Measurements from ENCODE around the gene ATP2B1. TPM values are rescaled to one million over a fixed set of nuclear protein-coding genes. Genes with fewer than 3 reads are reported as not detected.
"Not testable (repeated sequence)": the region's sequence is repeated elsewhere in the genome, so short reads cannot be mapped to it uniquely, and the experiment has no call there.

ATP2B1 gene
- polyA plus RNA-seq, 2 of the 4 experiments (the other 2 are of a cell fraction) = 52.7 to 132 TPM

DNA sequence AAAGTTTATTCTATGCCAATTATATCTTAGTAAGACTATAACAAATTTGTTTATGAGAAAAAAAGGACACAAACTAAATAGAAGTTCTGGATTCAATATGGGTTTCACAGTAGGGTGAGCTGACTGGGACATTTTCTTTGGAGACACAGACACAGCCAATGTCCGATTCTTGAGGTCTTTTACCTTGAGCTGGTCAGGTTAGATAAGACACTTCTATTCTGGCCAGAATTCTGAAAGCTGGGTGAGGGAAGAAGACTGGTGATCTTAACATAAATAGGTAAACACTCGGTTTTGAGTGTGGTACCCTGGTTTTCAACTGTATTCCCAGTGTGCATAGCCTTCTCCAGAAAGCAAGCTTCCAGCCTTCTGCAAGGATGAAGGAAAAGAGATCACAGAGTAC, 10.0 kb downstream of the ATP2B1 start:
- no peak for DNase-seq (ENCODE audit: low read depth in 1 of 2, low spot score in 1 of 2)
- Histone ChIP-seq H3K4me2 (no peak overlapping the region), H3K27ac (no peak overlapping the region), H3K4me1 (peaks cover 86% of the 10 kb centered on the region), H3K9me3 (no peaks in the 10 kb centered on the region), H3K4me3 (no peak overlapping the region)
- no peak for ATAC-seq
- CTCF ChIA-PET = interaction anchor here (1.2 kb wide), 2 partner anchors 9 to 155 kb away, joined by 3 to 4 read pairs; no protein-coding TSS in a partner anchor
- no peak for FAIRE-seq
- no peak for TF ChIP-seq HES2 (IDR thresholded peaks at IDR 0.05)
- no peak for TF ChIP-seq ZC3H11A (IDR thresholded peaks at IDR 0.05)
- no peak for TF ChIP-seq HOXB13 (CRISPR knock-in tag; IDR thresholded peaks at IDR 0.05; ENCODE audit: low read depth)
- TF ChIP-seq REST (IDR thresholded peaks at IDR 0.05) = no peak
- TF ChIP-seq GATA3 (IDR thresholded peaks at IDR 0.05; ENCODE audit: borderline replicate concordance) = no peak
- TF ChIP-seq HMGXB4 (CRISPR knock-in tag; IDR thresholded peaks at IDR 0.05; ENCODE audit: borderline replicate concordance) = no peak
- TF ChIP-seq, protein P1, sequence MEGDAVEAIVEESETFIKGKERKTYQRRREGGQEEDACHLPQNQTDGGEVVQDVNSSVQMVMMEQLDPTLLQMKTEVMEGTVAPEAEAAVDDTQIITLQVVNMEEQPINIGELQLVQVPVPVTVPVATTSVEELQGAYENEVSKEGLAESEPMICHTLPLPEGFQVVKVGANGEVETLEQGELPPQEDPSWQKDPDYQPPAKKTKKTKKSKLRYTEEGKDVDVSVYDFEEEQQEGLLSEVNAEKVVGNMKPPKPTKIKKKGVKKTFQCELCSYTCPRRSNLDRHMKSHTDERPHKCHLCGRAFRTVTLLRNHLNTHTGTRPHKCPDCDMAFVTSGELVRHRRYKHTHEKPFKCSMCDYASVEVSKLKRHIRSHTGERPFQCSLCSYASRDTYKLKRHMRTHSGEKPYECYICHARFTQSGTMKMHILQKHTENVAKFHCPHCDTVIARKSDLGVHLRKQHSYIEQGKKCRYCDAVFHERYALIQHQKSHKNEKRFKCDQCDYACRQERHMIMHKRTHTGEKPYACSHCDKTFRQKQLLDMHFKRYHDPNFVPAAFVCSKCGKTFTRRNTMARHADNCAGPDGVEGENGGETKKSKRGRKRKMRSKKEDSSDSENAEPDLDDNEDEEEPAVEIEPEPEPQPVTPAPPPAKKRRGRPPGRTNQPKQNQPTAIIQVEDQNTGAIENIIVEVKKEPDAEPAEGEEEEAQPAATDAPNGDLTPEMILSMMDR (IDR thresholded peaks at IDR 0.05) = no peak
- TF ChIP-seq POLR2A (IDR thresholded peaks at IDR 0.05; ENCODE audit: low read length) = no peak
- TF ChIP-seq EHMT2 (IDR thresholded peaks at IDR 0.05; ENCODE audit: low read depth) = no peak
- TF ChIP-seq CEBPB (IDR thresholded peaks at IDR 0.05) = no peak
- TF ChIP-seq RNF2 (IDR thresholded peaks at IDR 0.05; ENCODE audit: borderline replicate concordance, low read depth) = no peak
- TF ChIP-seq ESRRA (IDR thresholded peaks at IDR 0.05; ENCODE audit: borderline replicate concordance, low read length) = no peak
- TF ChIP-seq NR3C1 (IDR thresholded peaks at IDR 0.05) = no peak
- TF ChIP-seq SMC3 (IDR thresholded peaks at IDR 0.05) = no peak
- 81% methylated on average over 2 of the region's 2 CpGs for WGBS (ENCODE audit: missing lambda C conversion rate)
- POLR2A ChIA-PET = interaction anchor here (3.1 kb wide), 1 partner anchor 10 kb away, joined by 13 read pairs; the partner anchor contains the start of gene ATP2B1

DNA sequence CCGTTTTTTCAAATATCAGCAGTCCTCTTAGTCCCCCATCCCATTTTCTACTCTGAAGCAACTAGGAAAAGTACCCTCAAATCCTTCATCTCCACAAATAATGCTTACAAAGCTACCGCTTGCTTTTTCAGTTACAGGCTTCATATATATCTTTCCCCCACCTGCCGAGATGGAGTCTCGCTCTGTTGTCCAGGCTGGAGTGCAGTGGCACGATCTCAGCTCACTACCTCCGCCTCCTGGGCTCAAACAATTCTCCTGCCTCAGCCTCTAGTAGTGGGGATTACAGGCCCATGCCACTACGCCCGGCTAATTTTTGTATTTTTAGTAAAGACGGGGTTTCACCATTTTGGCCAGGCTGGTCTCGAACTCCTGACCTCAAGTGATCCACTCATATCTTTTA, 10.9 kb downstream of the ATP2B1 start:
- H3K9me3 ChIP-seq; DNase-seq (ENCODE audit: low read depth in 1 of 2, low spot score in 1 of 2); H3K27ac ChIP-seq; POLR2A ChIA-PET; FAIRE-seq; H3K4me2 ChIP-seq; H3K4me3 ChIP-seq: not testable (repeated sequence)
- 92% methylated on average over 10 of the region's 10 CpGs for WGBS (ENCODE audit: missing lambda C conversion rate)
- CTCF ChIA-PET = interaction anchor here (0.7 to 1.2 kb wide), 2 partner anchors 10 to 664 kb away, joined by 3 read pairs; no protein-coding TSS in a partner anchor
- ATAC-seq = 0 out of 6 replicates have a peak, but pooled peaks of 1 of the 2 experiments have one; percentile 13
- TF ChIP-seq RAD21 (conservative IDR thresholded peaks at IDR 0.05 in 1 of 2, IDR thresholded peaks at IDR 0.05 in 1 of 2) = 0 out of 5 replicates have a peak, but pooled peaks of 1 of the 2 experiments have one; percentile 7
- peaks cover 86% of the 10 kb centered on the region for H3K4me1 ChIP-seq

DNA sequence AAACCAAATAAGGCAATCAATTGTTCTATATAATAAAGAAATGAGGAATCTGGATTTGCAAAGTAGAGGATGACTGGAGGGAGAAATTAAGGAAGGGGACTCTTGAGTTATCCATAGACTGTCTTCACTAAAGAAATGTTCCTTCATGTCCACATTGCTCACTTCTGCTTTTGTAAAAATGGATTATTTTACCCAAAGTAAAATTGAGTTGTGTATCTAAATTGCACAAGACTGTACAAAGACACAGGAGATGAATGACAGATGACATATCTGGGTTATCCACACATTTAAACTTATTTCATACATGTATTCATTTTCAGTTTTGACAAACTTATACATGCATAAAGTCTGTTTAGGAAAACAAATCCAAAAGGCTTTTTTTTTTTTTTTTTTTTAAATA, 11.3 kb downstream of the ATP2B1 start:
- Histone ChIP-seq H3K9me3 (no peaks in the 10 kb centered on the region), H3K27ac (no peak overlapping the region), H3K4me2 (no peak overlapping the region), H3K4me3 (no peak overlapping the region), H3K4me1 (peaks cover 86% of the 10 kb centered on the region)
- no peak for TF ChIP-seq KDM5A (IDR thresholded peaks at IDR 0.05)
- no peak for TF ChIP-seq HDAC2 (IDR thresholded peaks at IDR 0.05)
- no peak for TF ChIP-seq FOSL2 (IDR thresholded peaks at IDR 0.05)
- TF ChIP-seq FOSL2 (CRISPR knock-in tag; IDR thresholded peaks at IDR 0.05) = no peak
- TF ChIP-seq, protein P2, sequence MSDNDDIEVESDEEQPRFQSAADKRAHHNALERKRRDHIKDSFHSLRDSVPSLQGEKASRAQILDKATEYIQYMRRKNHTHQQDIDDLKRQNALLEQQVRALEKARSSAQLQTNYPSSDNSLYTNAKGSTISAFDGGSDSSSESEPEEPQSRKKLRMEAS (IDR thresholded peaks at IDR 0.05) = no peak
- TF ChIP-seq POLR2AphosphoS2 (conservative IDR thresholded peaks at IDR 0.05; ENCODE audit: low read length) = no peak
- TF ChIP-seq CEBPB (IDR thresholded peaks at IDR 0.05) = no peak
- no peak for TF ChIP-seq MYC (IDR thresholded peaks at IDR 0.05; ENCODE audit: borderline replicate concordance, low read length)
- no peak for TF ChIP-seq JUNB (IDR thresholded peaks at IDR 0.05)
- TF ChIP-seq MAZ (IDR thresholded peaks at IDR 0.05; ENCODE audit: borderline replicate concordance, low read depth, low read length) = no peak
- TF ChIP-seq HOXB5 (CRISPR knock-in tag; IDR thresholded peaks at IDR 0.05) = no peak
- TF ChIP-seq ZNF302 (CRISPR knock-in tag; IDR thresholded peaks at IDR 0.05) = no peak
- CTCF ChIA-PET = interaction anchor here (0.7 kb wide), 1 partner anchor 665 kb away, joined by 3 read pairs; no protein-coding TSS in a partner anchor
- DNase-seq (ENCODE audit: low read depth in 1 of 2, low spot score in 1 of 2) (no peak), ATAC-seq (no peak), FAIRE-seq (no peak)
- POLR2A ChIA-PET = no interaction called here
